ENCODE data around the gene NID2. TPM values are rescaled to one million over a fixed set of nuclear protein-coding genes. Genes with fewer than 3 reads are reported as not detected.

NID2 gene
- total and polyA plus RNA-seq, 10 of the 15 experiments (the other 5 are each of a cell fraction or from before 2014, with no cell fraction given): 0.04 to 0.49 (median 0.23) TPM; not detected in 3

DNA sequence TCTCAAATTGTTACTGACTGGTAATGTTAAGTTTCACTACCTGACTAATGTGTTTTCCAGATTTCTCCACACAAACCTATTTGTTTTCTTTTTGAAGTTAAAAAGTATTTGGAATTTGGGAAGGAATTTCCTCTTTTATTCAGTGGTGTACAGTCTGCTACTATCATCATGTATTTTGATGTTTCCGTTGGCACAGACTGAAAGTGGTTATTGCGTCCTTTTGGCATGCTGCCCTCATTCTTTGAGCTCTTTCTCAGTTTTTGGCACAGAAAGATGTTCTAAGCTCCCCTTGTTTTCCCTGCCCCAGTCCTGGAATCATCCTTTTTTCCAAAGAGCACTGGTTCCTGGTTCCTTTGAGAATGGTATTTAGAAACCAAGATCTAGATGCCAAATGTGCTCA lies 110.9 kb downstream of the NID2 start:
- DNase-seq (ENCODE audit: low read depth, low spot score) (no peak), ATAC-seq (no peak), FAIRE-seq (no peak)
- H2AFZ ChIP-seq (ENCODE audit: control insufficient read depth, low read depth, low read length): no peak overlapping the region
- in situ Hi-C loops (cut with MboI) (no loop called here), intact Hi-C loops (cut with micrococcal nuclease; ENCODE audit: unreplicated experiment) (no loop called here)
- no peak overlapping the region for H3K27ac ChIP-seq (ENCODE audit: control insufficient read depth, insufficient read depth)
- no peaks in the 10 kb centered on the region for H3K4me1 ChIP-seq (ENCODE audit: control insufficient read depth, insufficient read depth, low read length)
- no peaks in the 10 kb centered on the region for H3K79me2 ChIP-seq (ENCODE audit: control insufficient read depth, insufficient read depth, low read length)
- WGBS (ENCODE audit: insufficient coverage, insufficient replicate concordance, low lambda C conversion rate, missing lambda C conversion rate): 100% methylated on average over 2 of the region's 2 CpGs
- no peak overlapping the region for H3K9ac ChIP-seq (ENCODE audit: control insufficient read depth, insufficient read depth, low read length)
- BruUV-seq (replicated peaks): no TSS peak
- peaks cover 0 to 3% of the 10 kb centered on the region in 2 experiments; a peak in 2 of 4 replicates for H3K36me3 ChIP-seq (ENCODE audit: control insufficient read depth in 2 of 2, insufficient read depth in 2 of 2, low read length in 1 of 2)
- ChIA-PET CTCF (interaction anchor here (1.1 to 2.0 kb wide), 2 partner anchors 21 to 91 kb away, joined by 4 to 11 read pairs; no protein-coding TSS in a partner anchor), RAD21 (ENCODE audit: unreplicated experiment) (no interaction called here), POLR2A (no interaction called here), SMC1A (ENCODE audit: uncharacterized antibody, unreplicated experiment) (no interaction called here)
- no peak overlapping the region for H3K4me2 ChIP-seq (ENCODE audit: control insufficient read depth, insufficient read depth)
- H3K27me3 ChIP-seq (replicated peaks in 1 of 2; ENCODE audit: control insufficient read depth in 2 of 2, insufficient read depth in 2 of 2, low read length in 1 of 2): no peaks in the 10 kb centered on the region
- H3K4me3 ChIP-seq: no peak overlapping the region
- no peaks in the 10 kb centered on the region for H4K20me1 ChIP-seq (ENCODE audit: control insufficient read depth, insufficient read depth)
- H3K9me3 ChIP-seq (replicated peaks; ENCODE audit: control insufficient read depth, insufficient read depth, low read length): no peaks in the 10 kb centered on the region; the same call in 2 of the 3 replicates
- no peak for TF ChIP-seq RUNX3 (IDR thresholded peaks at IDR 0.05; ENCODE audit: low read length)
- TF ChIP-seq FOXK2 (IDR thresholded peaks at IDR 0.05): no peak
- no peak for TF ChIP-seq CBX3 (IDR thresholded peaks at IDR 0.05; ENCODE audit: borderline replicate concordance, low read depth)
- no peak for TF ChIP-seq SUZ12 (IDR thresholded peaks at IDR 0.05; ENCODE audit: unreplicated experiment)
- no peak for TF ChIP-seq RB1 (IDR thresholded peaks at IDR 0.05; ENCODE audit: borderline replicate concordance)
- no peak for TF ChIP-seq CBFB (IDR thresholded peaks at IDR 0.05; ENCODE audit: low read depth)
- TF ChIP-seq SPI1 (IDR thresholded peaks at IDR 0.05; ENCODE audit: borderline replicate concordance, insufficient read depth, low read depth, low read length): no peak
- no peak for TF ChIP-seq HDAC6 (IDR thresholded peaks at IDR 0.05; ENCODE audit: unreplicated experiment)
- TF ChIP-seq BRCA1 (IDR thresholded peaks at IDR 0.05; ENCODE audit: low read depth, low read length): no peak

Other genes with a start within 250 kb of the NID2 start
- 63.5 and 80.8 TPM in 2 replicates for gene GNG2, start 208.4 kb downstream of the NID2 start, total RNA-seq (2014; rRNA removed)
- 86.5 and 91.9 TPM in 2 replicates for gene GNG2, start 208.4 kb downstream of the NID2 start, total RNA-seq (2014; rRNA removed; fragmentation: Illumina TruSeq; extraction: Trizol)
- 103 and 107 TPM in 2 replicates for gene GNG2, start 208.4 kb downstream of the NID2 start, total RNA-seq (2021)
- 62.2 and 80.3 TPM in 2 replicates for gene GNG2, start 208.4 kb downstream of the NID2 start, polyA plus RNA-seq (2011; rRNA removed)
- 114 and 139 TPM in 2 replicates for gene GNG2, start 208.4 kb downstream of the NID2 start, polyA plus RNA-seq (2014; fragmentation: Illumina TruSeq; extraction: Trizol)
- 10 to 100 TPM; 31.6 to 42.0 TPM for gene GNG2, start 208.4 kb downstream of the NID2 start, polyA plus RNA-seq (2014; fragmentation: Nextera tagmentation; extraction: Ambion mirVana)
- gene GNG2, start 208.4 kb downstream of the NID2 start, polyA plus RNA-seq (2014; rRNA removed): 78.6 and 84.7 TPM in 2 replicates
- 10 to 100 TPM; 63.4 to 69.2 TPM for gene GNG2, start 208.4 kb downstream of the NID2 start, polyA plus RNA-seq (2016; fragmentation: Nextera tagmentation; extraction: Ambion mirVana)
- gene RTRAF, start 79.5 kb downstream of the NID2 start, total RNA-seq (2014; rRNA removed): 336 and 339 TPM in 2 replicates
- 385 and 416 TPM in 2 replicates for gene RTRAF, start 79.5 kb downstream of the NID2 start, total RNA-seq (2014; rRNA removed; fragmentation: Illumina TruSeq; extraction: Trizol)
- gene RTRAF, start 79.5 kb downstream of the NID2 start, total RNA-seq (2021): 248 and 265 TPM in 2 replicates
- gene RTRAF, start 79.5 kb downstream of the NID2 start, polyA plus RNA-seq (2011; rRNA removed): 333 and 409 TPM in 2 replicates
- gene RTRAF, start 79.5 kb downstream of the NID2 start, polyA plus RNA-seq (2014; fragmentation: Illumina TruSeq; extraction: Trizol): 331 and 366 TPM in 2 replicates
- 100 to 1,000 TPM; 358 to 395 TPM for gene RTRAF, start 79.5 kb downstream of the NID2 start, polyA plus RNA-seq (2014; fragmentation: Nextera tagmentation; extraction: Ambion mirVana)
- gene RTRAF, start 79.5 kb downstream of the NID2 start, polyA plus RNA-seq (2014; rRNA removed): 328 and 371 TPM in 2 replicates
- gene RTRAF, start 79.5 kb downstream of the NID2 start, polyA plus RNA-seq (2016; fragmentation: Nextera tagmentation; extraction: Ambion mirVana): 100 to 1,000 TPM; 512 to 540 TPM
- gene PTGDR, start 198.6 kb upstream of the NID2 start, total RNA-seq (2014; rRNA removed): not detected in 2 replicates
- not detected in 2 replicates for gene PTGDR, start 198.6 kb upstream of the NID2 start, total RNA-seq (2014; rRNA removed; fragmentation: Illumina TruSeq; extraction: Trizol)
- gene PTGDR, start 198.6 kb upstream of the NID2 start, total RNA-seq (2021): not detected in 2 replicates
- not detected in 2 replicates for gene PTGDR, start 198.6 kb upstream of the NID2 start, polyA plus RNA-seq (2011; rRNA removed)
- not detected in 2 replicates for gene PTGDR, start 198.6 kb upstream of the NID2 start, polyA plus RNA-seq (2014; fragmentation: Illumina TruSeq; extraction: Trizol)
- not detected for gene PTGDR, start 198.6 kb upstream of the NID2 start, polyA plus RNA-seq (2014; fragmentation: Nextera tagmentation; extraction: Ambion mirVana)
- not detected in 2 replicates for gene PTGDR, start 198.6 kb upstream of the NID2 start, polyA plus RNA-seq (2014; rRNA removed)
- gene PTGDR, start 198.6 kb upstream of the NID2 start, polyA plus RNA-seq (2016; fragmentation: Nextera tagmentation; extraction: Ambion mirVana): not detected
- 0.71 and 1.6 TPM in 2 replicates for gene PTGER2, start 245.3 kb upstream of the NID2 start, total RNA-seq (2014; rRNA removed)
- 0.31 and 0.32 TPM in 2 replicates for gene PTGER2, start 245.3 kb upstream of the NID2 start, total RNA-seq (2014; rRNA removed; fragmentation: Illumina TruSeq; extraction: Trizol)
- 0.37 and 0.77 TPM in 2 replicates for gene PTGER2, start 245.3 kb upstream of the NID2 start, total RNA-seq (2021)
- gene PTGER2, start 245.3 kb upstream of the NID2 start, polyA plus RNA-seq (2011; rRNA removed): 0.27 and 0.29 TPM in 2 replicates
- 0.35 and 0.38 TPM in 2 replicates for gene PTGER2, start 245.3 kb upstream of the NID2 start, polyA plus RNA-seq (2014; fragmentation: Illumina TruSeq; extraction: Trizol)
- under 1 TPM; 0.03 to 0.20 TPM for gene PTGER2, start 245.3 kb upstream of the NID2 start, polyA plus RNA-seq (2014; fragmentation: Nextera tagmentation; extraction: Ambion mirVana)
- gene PTGER2, start 245.3 kb upstream of the NID2 start, polyA plus RNA-seq (2014; rRNA removed): 0.35 and 0.74 TPM in 2 replicates
- under 1 TPM; 0.17 to 0.53 TPM for gene PTGER2, start 245.3 kb upstream of the NID2 start, polyA plus RNA-seq (2016; fragmentation: Nextera tagmentation; extraction: Ambion mirVana)

Data from GM12878 (cell line).